ENCODE data around the gene ARHGAP27. TPM values are rescaled to one million over a fixed set of nuclear protein-coding genes. Genes with fewer than 3 reads are reported as not detected.

The ARHGAP27 gene
- total and polyA plus RNA-seq, 9 of the 15 experiments (the other 6 are each of a cell fraction or from before 2014, with no cell fraction given) = 0.04 to 4.6 (median 2.1) TPM

- TF ChIP-seq ZBTB40 (IDR thresholded peaks at IDR 0.05) (no peak), ZBTB40 (CRISPR knock-in tag; IDR thresholded peaks at IDR 0.05) (no peak), POLR2AphosphoS5 (IDR thresholded peaks at IDR 0.05; ENCODE audit: control insufficient read depth, insufficient read depth, low read depth, low read length) (no peak), FOXJ3 (CRISPR knock-in tag; IDR thresholded peaks at IDR 0.05) (no peak), ETV1 (tag; conservative IDR thresholded peaks at IDR 0.05; ENCODE audit: low read depth) (no peak), MTA2 (IDR thresholded peaks at IDR 0.05; ENCODE audit: low read depth) (peak; percentile 13; the same call in 1 of the 2 replicates), POLR2A (conservative IDR thresholded peaks at IDR 0.05) (no peak), MAX (CRISPR knock-in tag; IDR thresholded peaks at IDR 0.05) (peak; percentile 27; the same call in 1 of the 2 replicates), MECOM (CRISPR knock-in tag; IDR thresholded peaks at IDR 0.05) (no peak), ZNF133 (CRISPR knock-in tag; IDR thresholded peaks at IDR 0.05) (no peak), NFIX (CRISPR knock-in tag; IDR thresholded peaks at IDR 0.05; ENCODE audit: low read depth) (no peak), ZNF395 (CRISPR knock-in tag; IDR thresholded peaks at IDR 0.05) (no peak), LEF1 (IDR thresholded peaks at IDR 0.05) (no peak), TRIM24 (IDR thresholded peaks at IDR 0.05) (no peak)
- TF ChIP-seq, protein P1, sequence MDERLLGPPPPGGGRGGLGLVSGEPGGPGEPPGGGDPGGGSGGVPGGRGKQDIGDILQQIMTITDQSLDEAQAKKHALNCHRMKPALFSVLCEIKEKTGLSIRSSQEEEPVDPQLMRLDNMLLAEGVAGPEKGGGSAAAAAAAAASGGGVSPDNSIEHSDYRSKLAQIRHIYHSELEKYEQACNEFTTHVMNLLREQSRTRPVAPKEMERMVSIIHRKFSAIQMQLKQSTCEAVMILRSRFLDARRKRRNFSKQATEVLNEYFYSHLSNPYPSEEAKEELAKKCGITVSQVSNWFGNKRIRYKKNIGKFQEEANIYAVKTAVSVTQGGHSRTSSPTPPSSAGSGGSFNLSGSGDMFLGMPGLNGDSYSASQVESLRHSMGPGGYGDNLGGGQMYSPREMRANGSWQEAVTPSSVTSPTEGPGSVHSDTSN (CRISPR knock-in tag; IDR thresholded peaks at IDR 0.05; ENCODE audit: low read depth) = peak; percentile 31; the same call in 1 of the 2 replicates
- TF ChIP-seq, protein P1 (tag; conservative IDR thresholded peaks at IDR 0.05; ENCODE audit: low read depth) = no peak
Observed at GRCh38 chr17:45384047-45384788, 48.5 kb downstream of the ARHGAP27 start (continued).
